ENCODE data around the gene DDX47.

DNA sequence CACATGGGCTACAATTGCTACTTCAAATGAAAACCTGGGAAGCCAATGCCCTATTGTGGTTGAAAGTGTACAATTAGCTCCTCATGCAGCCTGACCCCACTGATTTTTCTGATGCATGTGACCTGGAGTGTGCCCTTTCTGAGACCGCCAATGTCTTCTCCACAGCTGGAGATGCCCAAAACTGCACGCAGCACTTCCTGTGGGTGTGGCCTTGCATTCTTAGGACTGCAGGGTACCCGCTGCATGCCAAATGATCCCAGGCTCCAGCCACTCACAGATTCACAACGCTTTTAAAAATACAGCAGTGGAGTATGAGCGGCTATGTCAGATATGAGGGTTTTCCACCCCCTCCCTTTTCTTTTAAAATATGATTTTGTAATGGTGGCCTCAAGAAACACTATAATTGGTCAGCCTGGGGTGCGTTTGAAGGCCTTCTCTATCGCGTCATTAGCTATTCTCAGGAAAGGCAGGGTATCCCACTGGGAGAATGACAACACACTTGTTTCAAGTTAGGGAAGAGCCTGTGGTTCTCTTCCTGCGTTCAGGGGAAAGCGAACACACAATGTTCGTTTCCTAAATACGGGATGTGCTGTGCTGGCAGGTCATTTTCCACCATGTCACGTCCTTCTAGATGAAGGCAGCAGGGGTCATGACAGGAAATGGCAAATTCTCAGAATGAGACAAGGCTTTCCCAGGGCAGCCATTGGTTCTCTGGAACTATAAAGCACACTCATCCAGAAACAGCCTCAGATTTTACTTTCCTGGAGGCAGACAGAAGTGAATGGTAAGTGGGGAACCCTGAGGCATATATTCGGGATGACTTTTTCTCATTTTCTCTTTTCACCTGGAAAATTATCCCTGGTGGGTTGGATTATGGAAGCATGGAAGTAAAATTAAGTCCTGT lies 28.0 kb upstream of the DDX47 start, which contains the start of gene APOLD1:
- TF ChIP-seq POLR2A (IDR thresholded peaks at IDR 0.05), result peak in 2 of 3 donors; percentile 32 to 63
- TF ChIP-seq, protein P1, sequence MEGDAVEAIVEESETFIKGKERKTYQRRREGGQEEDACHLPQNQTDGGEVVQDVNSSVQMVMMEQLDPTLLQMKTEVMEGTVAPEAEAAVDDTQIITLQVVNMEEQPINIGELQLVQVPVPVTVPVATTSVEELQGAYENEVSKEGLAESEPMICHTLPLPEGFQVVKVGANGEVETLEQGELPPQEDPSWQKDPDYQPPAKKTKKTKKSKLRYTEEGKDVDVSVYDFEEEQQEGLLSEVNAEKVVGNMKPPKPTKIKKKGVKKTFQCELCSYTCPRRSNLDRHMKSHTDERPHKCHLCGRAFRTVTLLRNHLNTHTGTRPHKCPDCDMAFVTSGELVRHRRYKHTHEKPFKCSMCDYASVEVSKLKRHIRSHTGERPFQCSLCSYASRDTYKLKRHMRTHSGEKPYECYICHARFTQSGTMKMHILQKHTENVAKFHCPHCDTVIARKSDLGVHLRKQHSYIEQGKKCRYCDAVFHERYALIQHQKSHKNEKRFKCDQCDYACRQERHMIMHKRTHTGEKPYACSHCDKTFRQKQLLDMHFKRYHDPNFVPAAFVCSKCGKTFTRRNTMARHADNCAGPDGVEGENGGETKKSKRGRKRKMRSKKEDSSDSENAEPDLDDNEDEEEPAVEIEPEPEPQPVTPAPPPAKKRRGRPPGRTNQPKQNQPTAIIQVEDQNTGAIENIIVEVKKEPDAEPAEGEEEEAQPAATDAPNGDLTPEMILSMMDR (IDR thresholded peaks at IDR 0.05 in 8 of 11, conservative IDR thresholded peaks at IDR 0.05 in 3 of 11), result no peak
- peak in 2 of 3 donors; percentile 36 to 93 for TF ChIP-seq POLR2AphosphoS5 (IDR thresholded peaks at IDR 0.05)
